ENCODE measurements around the gene RIC8B. TPM values are rescaled to one million over a fixed set of nuclear protein-coding genes. Genes with fewer than 3 reads are reported as not detected.

Gene RIC8B
- total RNA-seq, 4 donors from 2014 or later = 15.1 to 24.9 (median 21.6) TPM

DNA sequence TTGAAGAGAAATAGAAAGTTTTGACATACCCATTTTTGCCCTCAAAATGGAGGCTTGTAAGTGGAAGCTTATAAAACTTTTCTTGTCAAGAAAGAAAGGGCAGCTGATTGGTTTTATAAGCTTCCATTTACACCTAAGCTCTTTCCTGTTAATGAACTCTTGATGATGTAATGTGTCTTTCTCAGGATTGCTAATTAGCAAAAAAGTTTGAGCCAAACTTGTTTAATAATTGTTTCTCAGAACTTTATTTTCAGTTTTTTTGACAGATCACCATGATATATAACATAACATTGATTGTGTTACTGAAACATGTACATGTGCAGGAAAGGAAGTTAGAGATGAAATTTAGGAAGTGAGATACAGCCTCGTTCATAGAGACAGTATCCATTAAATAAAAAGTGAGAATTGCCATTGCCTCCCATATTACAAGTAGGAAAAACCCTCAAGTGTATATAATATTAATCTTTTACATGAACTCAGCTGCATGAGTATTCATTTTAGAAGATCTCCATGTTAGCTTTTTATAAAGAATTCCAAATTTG lies 26.8 kb downstream of the RIC8B start:
- Histone ChIP-seq H3K27me3 (no peaks in the 10 kb centered on the region), H3K27ac (no peak overlapping the region), H3K4me1 (peaks cover 0 to 3% (median 0%) of the 10 kb centered on the region in 4 donors), H3K9me3 (no peaks in the 10 kb centered on the region), H3K4me3 (no peak overlapping the region), H3K36me3 (peaks cover 0 to 13% (median 0%) of the 10 kb centered on the region in 3 donors)
- DNase-seq (ENCODE audit: low spot score in 2 of 2) = no peak
- WGBS, 2 donors = 30 to 58% methylated on average over 1 of the region's 1 CpG
- TF ChIP-seq EP300 (IDR thresholded peaks at IDR 0.05) (no peak), POLR2A (IDR thresholded peaks at IDR 0.05) (no peak), CTCF (IDR thresholded peaks at IDR 0.05) (no peak)

GRCh38 chr12:106801830-106802533 lies 27.5 kb downstream of the RIC8B start:
- Histone ChIP-seq H3K36me3 (peaks cover 0 to 19% (median 0%) of the 10 kb centered on the region in 3 donors), H3K27me3 (no peaks in the 10 kb centered on the region), H3K4me1 (peaks cover 0 to 3% (median 0%) of the 10 kb centered on the region in 4 donors), H3K27ac (no peak overlapping the region), H3K4me3 (no peak overlapping the region), H3K9me3 (no peaks in the 10 kb centered on the region)
- WGBS, 2 donors = 69 to 75% methylated on average over 4 of the region's 4 CpGs
- TF ChIP-seq POLR2A (IDR thresholded peaks at IDR 0.05) = no peak
- TF ChIP-seq EP300 (IDR thresholded peaks at IDR 0.05) = no peak
- TF ChIP-seq CTCF (IDR thresholded peaks at IDR 0.05) = no peak
- no peak for DNase-seq (ENCODE audit: low spot score in 2 of 2)

GRCh38 chr12:106804668-106805067 lies 30.2 kb downstream of the RIC8B start:
- Histone ChIP-seq H3K9me3 (no peaks in the 10 kb centered on the region), H3K4me3 (no peak overlapping the region), H3K36me3 (peaks cover 0 to 19% (median 0%) of the 10 kb centered on the region in 3 donors), H3K27ac (no peak overlapping the region), H3K4me1 (peaks cover 0 to 3% (median 0%) of the 10 kb centered on the region in 4 donors), H3K27me3 (no peaks in the 10 kb centered on the region)
- no peak for DNase-seq (ENCODE audit: low spot score in 2 of 2)
- WGBS, 2 donors = 54 to 56% methylated on average over 3 of the region's 3 CpGs
- no peak for TF ChIP-seq EP300 (IDR thresholded peaks at IDR 0.05)
- no peak for TF ChIP-seq CTCF (IDR thresholded peaks at IDR 0.05)
- no peak for TF ChIP-seq POLR2A (IDR thresholded peaks at IDR 0.05)

DNA sequence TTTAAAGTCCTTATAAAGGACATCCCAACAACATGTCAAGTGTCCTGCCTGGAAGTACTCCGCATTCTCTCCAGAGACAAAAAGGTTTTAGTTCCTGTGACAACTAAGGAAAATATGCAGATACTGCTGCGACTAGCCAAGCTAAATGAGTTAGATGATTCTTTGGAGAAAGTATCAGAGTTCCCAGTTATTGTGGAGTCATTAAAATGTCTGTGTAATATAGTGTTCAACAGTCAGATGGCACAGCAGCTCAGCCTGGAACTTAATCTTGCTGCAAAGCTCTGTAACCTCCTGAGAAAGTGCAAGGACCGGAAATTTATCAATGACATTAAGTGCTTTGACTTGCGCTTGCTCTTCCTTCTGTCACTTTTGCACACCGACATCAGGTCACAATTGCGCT lies 40.2 kb downstream of the RIC8B start:
- TF ChIP-seq CTCF (IDR thresholded peaks at IDR 0.05) (no peak), EP300 (IDR thresholded peaks at IDR 0.05) (no peak)
- H3K27ac ChIP-seq = no peak overlapping the region
- WGBS, 2 donors = 83 to 84% methylated on average over 6 of the region's 6 CpGs

DNA sequence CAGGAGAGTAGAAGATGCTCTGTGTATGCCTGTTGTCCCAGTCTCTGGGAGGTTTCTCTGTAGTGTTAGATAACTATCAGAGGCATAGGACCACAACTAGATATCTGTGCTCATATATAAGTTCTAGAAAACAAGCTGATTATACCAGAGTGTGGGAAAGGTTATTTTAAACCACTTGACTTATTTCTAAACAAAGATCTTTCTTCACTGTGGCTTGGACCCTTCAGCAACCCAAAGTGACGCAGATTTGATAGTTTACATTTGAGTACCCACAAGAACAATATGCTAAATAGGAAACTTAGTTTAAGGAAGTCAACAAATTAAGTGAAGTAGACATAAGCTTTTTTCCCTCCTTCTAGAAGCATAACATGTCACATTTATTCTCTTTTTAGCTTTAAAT lies 41.3 kb downstream of the RIC8B start:
- Histone ChIP-seq H3K27ac (no peak overlapping the region), H3K4me3 (no peak overlapping the region), H3K27me3 (no peaks in the 10 kb centered on the region), H3K36me3 (peaks cover 0 to 32% (median 0%) of the 10 kb centered on the region in 3 donors), H3K9me3 (no peaks in the 10 kb centered on the region), H3K4me1 (no peaks in the 10 kb centered on the region)
- 91 to 93% methylated on average over 1 of the region's 1 CpG for WGBS, 2 donors
- TF ChIP-seq POLR2A (IDR thresholded peaks at IDR 0.05) (no peak), EP300 (IDR thresholded peaks at IDR 0.05) (no peak), CTCF (IDR thresholded peaks at IDR 0.05) (no peak)
- DNase-seq (ENCODE audit: low spot score in 2 of 2) = no peak

More for the DNA sequence above, 40.2 kb downstream of the RIC8B start:
- no peak overlapping the region for H3K4me3 ChIP-seq
- H3K27me3 ChIP-seq = no peaks in the 10 kb centered on the region
- H3K9me3 ChIP-seq = no peaks in the 10 kb centered on the region
- H3K36me3 ChIP-seq = peaks cover 0 to 32% (median 0%) of the 10 kb centered on the region in 3 donors
- no peak for DNase-seq (ENCODE audit: low spot score in 2 of 2)
- H3K4me1 ChIP-seq = no peaks in the 10 kb centered on the region

All from tibial nerve (tissue), 4 donors.